ENCODE measurements around the gene MGLL.

- no peak for TF ChIP-seq PREB (CRISPR knock-in tag; IDR thresholded peaks at IDR 0.05; ENCODE audit: borderline replicate concordance)
- no peak for TF ChIP-seq CTCF (IDR thresholded peaks at IDR 0.05)
- no peak for TF ChIP-seq MAX (CRISPR knock-in tag; IDR thresholded peaks at IDR 0.05)
- no peak for TF ChIP-seq TEAD4 (CRISPR knock-in tag; IDR thresholded peaks at IDR 0.05)
- no peak for TF ChIP-seq JUN (CRISPR knock-in tag; IDR thresholded peaks at IDR 0.05)
These were observed 50.6 kb downstream of the MGLL start for GRCh38 chr3:127771746-127772145.
